ENCODE results near the gene LMCD1. TPM values are rescaled to one million over a fixed set of nuclear protein-coding genes. Genes with fewer than 3 reads are reported as not detected.

The LMCD1 gene
- total and polyA plus RNA-seq, 2 experiments from 2014 or later: 21.8 to 35.3 TPM

GRCh38 chr3:8460050-8460708, 41.4 kb upstream of the LMCD1 start:
- Histone ChIP-seq H3F3A (replicated peaks; ENCODE audit: low read depth) (no peaks in the 10 kb centered on the region), H3K27me3 (ENCODE audit: insufficient read depth) (no peaks in the 10 kb centered on the region), H3K4me1 (ENCODE audit: insufficient read depth) (no peaks in the 10 kb centered on the region; the same call in 1 of the 2 replicates), H3K79me2 (replicated peaks; ENCODE audit: insufficient read depth) (no peaks in the 10 kb centered on the region), H3K4me3 (no peak overlapping the region), H3K4me2 (no peak overlapping the region), H3K36me3 (ENCODE audit: insufficient read depth) (no peaks in the 10 kb centered on the region), H3K27ac (ENCODE audit: low read depth) (no peak overlapping the region), H4K20me1 (replicated peaks; ENCODE audit: insufficient read depth) (no peaks in the 10 kb centered on the region), H3K9me2 (ENCODE audit: insufficient read depth) (0 out of 2 replicates have a peak, but pooled peaks cover 11% of the 10 kb centered on the region), H2AFZ (no peak overlapping the region)
- no peak overlapping the region for H3K4me3 Mint-ChIP-seq
- peaks cover 9% of the 10 kb centered on the region for H3K4me1 Mint-ChIP-seq
- DNase-seq (ENCODE audit: low spot score) (no peak), ATAC-seq (no peak)
- TF ChIP-seq ZNF114 (CRISPR knock-in tag; IDR thresholded peaks at IDR 0.05): no peak
- H3K27me3 Mint-ChIP-seq (ENCODE audit: insufficient read depth, low read depth, poor library complexity): no peaks in the 10 kb centered on the region
- H3K27ac Mint-ChIP-seq: no peak overlapping the region
- no peaks in the 10 kb centered on the region for H3K9me3 Mint-ChIP-seq
- no peaks in the 10 kb centered on the region; the same call in 2 of the 3 replicates for H3K36me3 Mint-ChIP-seq (ENCODE audit: low read depth)

- Mint-ChIP-seq H3K27ac (no peak overlapping the region), H3K9me3 (no peaks in the 10 kb centered on the region), H3K36me3 (ENCODE audit: low read depth) (no peaks in the 10 kb centered on the region; the same call in 2 of the 3 replicates), H3K27me3 (ENCODE audit: insufficient read depth, low read depth, poor library complexity) (no peaks in the 10 kb centered on the region), H3K4me1 (peaks cover 9% of the 10 kb centered on the region), H3K4me3 (no peak overlapping the region)
- H3K9me2 ChIP-seq (ENCODE audit: insufficient read depth): 0 out of 2 replicates have a peak, but pooled peaks cover 11% of the 10 kb centered on the region
- no peak overlapping the region for H3K27ac ChIP-seq (ENCODE audit: low read depth)
- no peaks in the 10 kb centered on the region for H3K79me2 ChIP-seq (replicated peaks; ENCODE audit: insufficient read depth)
- H3K4me3 ChIP-seq: no peak overlapping the region
- H3K4me1 ChIP-seq (ENCODE audit: insufficient read depth): no peaks in the 10 kb centered on the region; the same call in 1 of the 2 replicates
- no peaks in the 10 kb centered on the region for H3K36me3 ChIP-seq (ENCODE audit: insufficient read depth)
- H3K27me3 ChIP-seq (ENCODE audit: insufficient read depth): no peaks in the 10 kb centered on the region
- no peaks in the 10 kb centered on the region for H4K20me1 ChIP-seq (replicated peaks; ENCODE audit: insufficient read depth)
- H2AFZ ChIP-seq: no peak overlapping the region
- ATAC-seq (no peak), DNase-seq (ENCODE audit: low spot score) (no peak)
- no peaks in the 10 kb centered on the region for H3F3A ChIP-seq (replicated peaks; ENCODE audit: low read depth)
- H3K4me2 ChIP-seq: no peak overlapping the region
- no peak for TF ChIP-seq ZNF462 (CRISPR knock-in tag; IDR thresholded peaks at IDR 0.05)
- no peak for TF ChIP-seq EZH2phosphoT487 (IDR thresholded peaks at IDR 0.05; ENCODE audit: unreplicated experiment)
- no peak for TF ChIP-seq EZH2 (IDR thresholded peaks at IDR 0.05; ENCODE audit: low read depth, unreplicated experiment)
- no peak for TF ChIP-seq STAT1 (IDR thresholded peaks at IDR 0.05; ENCODE audit: unreplicated experiment)
- TF ChIP-seq ETS1 (IDR thresholded peaks at IDR 0.05): no peak
- TF ChIP-seq ZNF114 (CRISPR knock-in tag; IDR thresholded peaks at IDR 0.05): no peak
- no peak for TF ChIP-seq JUNB (IDR thresholded peaks at IDR 0.05; ENCODE audit: unreplicated experiment)
- no peak for TF ChIP-seq POLR2AphosphoS5 (IDR thresholded peaks at IDR 0.05; ENCODE audit: low read depth)
- no peak for TF ChIP-seq CTCF (conservative IDR thresholded peaks at IDR 0.05; ENCODE audit: low read depth in 2 of 2)
- TF ChIP-seq NANOG (IDR thresholded peaks at IDR 0.05; ENCODE audit: borderline replicate concordance): no peak
- no peak for TF ChIP-seq ZNF331 (CRISPR knock-in tag; IDR thresholded peaks at IDR 0.05; ENCODE audit: low read depth)
- no peak for TF ChIP-seq CREB1 (CRISPR knock-in tag; IDR thresholded peaks at IDR 0.05; ENCODE audit: low read depth)
These were observed 40.7 kb upstream of the LMCD1 start for GRCh38 chr3:8460815-8461456.

All from GM23338 (cell line).